Measurements from ENCODE around the gene STXBP6. TPM values are rescaled to one million over a fixed set of nuclear protein-coding genes. Genes with fewer than 3 reads are reported as not detected.
"Not testable (repeated sequence)": the region's sequence is repeated elsewhere in the genome, so short reads cannot be mapped to it uniquely, and the experiment has no call there.

Gene STXBP6
- total and polyA plus RNA-seq, 2 of the 13 experiments (the other 11 are each of a cell fraction or from before 2014, with no cell fraction given) = 35.3 to 42.8 TPM

DNA sequence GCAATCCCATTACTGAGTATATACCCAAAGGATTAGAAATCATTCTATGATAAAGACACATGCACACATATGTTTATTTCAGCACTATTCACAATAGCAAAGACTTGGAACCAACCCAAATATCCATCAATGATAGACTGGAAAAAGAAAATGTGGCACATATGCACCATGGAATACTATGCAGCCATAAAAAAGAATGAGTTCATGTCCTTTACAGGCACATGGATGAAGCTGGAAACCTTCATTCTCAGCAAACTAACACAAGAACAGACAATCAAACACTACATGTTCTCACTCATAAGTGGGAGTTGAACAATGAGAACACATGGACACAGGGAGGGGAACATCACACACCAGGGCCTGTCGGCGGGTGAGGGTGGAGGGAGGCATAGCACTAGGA lies 113.2 kb downstream of the STXBP6 start:
- H3K79me2 ChIP-seq (ENCODE audit: insufficient read depth, low read length); H3K27me3 ChIP-seq (ENCODE audit: control insufficient read depth in 1 of 2, insufficient read depth in 2 of 2, low read length in 2 of 2); FAIRE-seq; DNase-seq (ENCODE audit: low spot score); H3K9me3 ChIP-seq (ENCODE audit: low read length); CTCF ChIA-PET (ENCODE audit: low intra/inter-chr PET ratio, low total read pairs); POLR2A ChIA-PET; in situ Hi-C loops (cut with HindIII; ENCODE audit: extremely low pct_ligation_motif_present, low pct_unique_long_range_greater_than_20kb); H4K20me1 ChIP-seq (ENCODE audit: insufficient read depth, low read length); H3K27ac ChIP-seq (ENCODE audit: extremely low read length, insufficient read depth, low read length); H3K4me2 ChIP-seq (ENCODE audit: low read depth, low read length); ATAC-seq; H2AFZ ChIP-seq (ENCODE audit: low read length); H3K36me3 ChIP-seq (replicated peaks in 1 of 2; ENCODE audit: control insufficient read depth in 1 of 2, insufficient read depth in 2 of 2, low read length in 2 of 2); BruUV-seq (replicated peaks); H3K9ac ChIP-seq (ENCODE audit: insufficient read depth, low read depth, low read length); intact Hi-C loops (cut with micrococcal nuclease; ENCODE audit: unreplicated experiment); H3K4me3 ChIP-seq (replicated peaks in 1 of 3; ENCODE audit: insufficient read depth in 1 of 3, low read depth in 2 of 3, low read length in 3 of 3); H3K4me1 ChIP-seq (ENCODE audit: insufficient read depth, low read length): not testable (repeated sequence)
- 93% methylated on average over 2 of the region's 2 CpGs for WGBS (ENCODE audit: low lambda C conversion rate)
- TF ChIP-seq ZMYM3 (CRISPR knock-in tag; IDR thresholded peaks at IDR 0.05) = 0 out of 2 replicates have a peak, but pooled peaks have one; percentile 37
- TF ChIP-seq, protein P1, sequence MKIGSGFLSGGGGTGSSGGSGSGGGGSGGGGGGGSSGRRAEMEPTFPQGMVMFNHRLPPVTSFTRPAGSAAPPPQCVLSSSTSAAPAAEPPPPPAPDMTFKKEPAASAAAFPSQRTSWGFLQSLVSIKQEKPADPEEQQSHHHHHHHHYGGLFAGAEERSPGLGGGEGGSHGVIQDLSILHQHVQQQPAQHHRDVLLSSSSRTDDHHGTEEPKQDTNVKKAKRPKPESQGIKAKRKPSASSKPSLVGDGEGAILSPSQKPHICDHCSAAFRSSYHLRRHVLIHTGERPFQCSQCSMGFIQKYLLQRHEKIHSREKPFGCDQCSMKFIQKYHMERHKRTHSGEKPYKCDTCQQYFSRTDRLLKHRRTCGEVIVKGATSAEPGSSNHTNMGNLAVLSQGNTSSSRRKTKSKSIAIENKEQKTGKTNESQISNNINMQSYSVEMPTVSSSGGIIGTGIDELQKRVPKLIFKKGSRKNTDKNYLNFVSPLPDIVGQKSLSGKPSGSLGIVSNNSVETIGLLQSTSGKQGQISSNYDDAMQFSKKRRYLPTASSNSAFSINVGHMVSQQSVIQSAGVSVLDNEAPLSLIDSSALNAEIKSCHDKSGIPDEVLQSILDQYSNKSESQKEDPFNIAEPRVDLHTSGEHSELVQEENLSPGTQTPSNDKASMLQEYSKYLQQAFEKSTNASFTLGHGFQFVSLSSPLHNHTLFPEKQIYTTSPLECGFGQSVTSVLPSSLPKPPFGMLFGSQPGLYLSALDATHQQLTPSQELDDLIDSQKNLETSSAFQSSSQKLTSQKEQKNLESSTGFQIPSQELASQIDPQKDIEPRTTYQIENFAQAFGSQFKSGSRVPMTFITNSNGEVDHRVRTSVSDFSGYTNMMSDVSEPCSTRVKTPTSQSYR (CRISPR knock-in tag; IDR thresholded peaks at IDR 0.05; ENCODE audit: borderline replicate concordance) = peak; percentile 18; the same call in 1 of the 2 replicates
- TF ChIP-seq IKZF1 (IDR thresholded peaks at IDR 0.05) = 0 out of 2 replicates have a peak, but pooled peaks have one; percentile 83

DNA sequence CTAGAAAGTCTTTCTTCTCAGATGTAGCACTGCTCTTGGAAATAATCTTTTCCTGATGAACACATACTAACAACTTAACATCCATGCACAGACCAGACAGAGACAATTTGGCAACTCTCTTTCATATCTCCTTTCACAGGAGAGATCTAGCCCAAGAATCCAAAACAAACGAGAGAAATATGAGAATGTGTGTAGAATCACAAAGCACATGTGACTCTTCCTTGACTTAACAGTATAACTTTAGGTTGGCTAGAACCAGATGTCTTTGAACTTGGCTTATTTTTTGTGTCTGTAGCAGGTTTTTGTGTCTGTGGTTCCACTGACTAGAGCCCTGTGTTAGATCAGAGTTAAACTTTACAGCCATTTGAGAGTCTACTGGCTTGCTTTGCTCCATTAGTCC lies 114.2 kb downstream of the STXBP6 start:
- Histone ChIP-seq H4K20me1 (ENCODE audit: insufficient read depth, low read length) (no peaks in the 10 kb centered on the region), H3K9me3 (ENCODE audit: low read length) (no peaks in the 10 kb centered on the region), H3K27ac (ENCODE audit: extremely low read length, insufficient read depth, low read length) (no peak overlapping the region), H3K4me3 (replicated peaks in 1 of 3; ENCODE audit: insufficient read depth in 1 of 3, low read depth in 2 of 3, low read length in 3 of 3) (no peak overlapping the region), H3K36me3 (replicated peaks in 1 of 2; ENCODE audit: control insufficient read depth in 1 of 2, insufficient read depth in 2 of 2, low read length in 2 of 2) (no peaks in the 10 kb centered on the region), H3K9ac (ENCODE audit: insufficient read depth, low read depth, low read length) (no peak overlapping the region), H2AFZ (ENCODE audit: low read length) (no peak overlapping the region), H3K79me2 (ENCODE audit: insufficient read depth, low read length) (no peaks in the 10 kb centered on the region), H3K4me2 (ENCODE audit: low read depth, low read length) (no peak overlapping the region), H3K27me3 (ENCODE audit: control insufficient read depth in 1 of 2, insufficient read depth in 2 of 2, low read length in 2 of 2) (no peaks in the 10 kb centered on the region), H3K4me1 (ENCODE audit: insufficient read depth, low read length) (peaks cover 6% of the 10 kb centered on the region)
- ChIA-PET POLR2A (no interaction called here), CTCF (ENCODE audit: low intra/inter-chr PET ratio, low total read pairs) (no interaction called here)
- intact Hi-C loops (cut with micrococcal nuclease; ENCODE audit: unreplicated experiment) = no loop called here
- ATAC-seq = peak; percentile 26; the same call in 1 of the 3 replicates
- no peak for DNase-seq (ENCODE audit: low spot score)
- in situ Hi-C loops (cut with HindIII; ENCODE audit: extremely low pct_ligation_motif_present, low pct_unique_long_range_greater_than_20kb) = no loop called here
- no TSS peak for BruUV-seq (replicated peaks)
- 63% methylated on average over 1 of the region's 1 CpG for WGBS (ENCODE audit: low lambda C conversion rate)
- FAIRE-seq = no peak
- peak; percentile 20; the same call in 1 of the 2 replicates for TF ChIP-seq SIX4 (CRISPR knock-in tag; IDR thresholded peaks at IDR 0.05)
- TF ChIP-seq, protein P2, sequence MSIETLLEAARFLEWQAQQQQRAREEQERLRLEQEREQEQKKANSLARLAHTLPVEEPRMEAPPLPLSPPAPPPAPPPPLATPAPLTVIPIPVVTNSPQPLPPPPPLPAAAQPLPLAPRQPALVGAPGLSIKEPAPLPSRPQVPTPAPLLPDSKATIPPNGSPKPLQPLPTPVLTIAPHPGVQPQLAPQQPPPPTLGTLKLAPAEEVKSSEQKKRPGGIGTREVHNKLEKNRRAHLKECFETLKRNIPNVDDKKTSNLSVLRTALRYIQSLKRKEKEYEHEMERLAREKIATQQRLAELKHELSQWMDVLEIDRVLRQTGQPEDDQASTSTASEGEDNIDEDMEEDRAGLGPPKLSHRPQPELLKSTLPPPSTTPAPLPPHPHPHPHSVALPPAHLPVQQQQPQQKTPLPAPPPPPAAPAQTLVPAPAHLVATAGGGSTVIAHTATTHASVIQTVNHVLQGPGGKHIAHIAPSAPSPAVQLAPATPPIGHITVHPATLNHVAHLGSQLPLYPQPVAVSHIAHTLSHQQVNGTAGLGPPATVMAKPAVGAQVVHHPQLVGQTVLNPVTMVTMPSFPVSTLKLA (IDR thresholded peaks at IDR 0.05) = peak; percentile 75
- no peak for TF ChIP-seq ZBTB8A (CRISPR knock-in tag; IDR thresholded peaks at IDR 0.05; ENCODE audit: borderline replicate concordance, low read depth)
- 0 out of 2 replicates have a peak, but pooled peaks have one; percentile 7 for TF ChIP-seq FOXA3 (CRISPR knock-in tag; IDR thresholded peaks at IDR 0.05)
- TF ChIP-seq ZNF644 (CRISPR knock-in tag; IDR thresholded peaks at IDR 0.05; ENCODE audit: low read depth) = peak; percentile 38; the same call in 1 of the 2 replicates
- TF ChIP-seq, protein P3, sequence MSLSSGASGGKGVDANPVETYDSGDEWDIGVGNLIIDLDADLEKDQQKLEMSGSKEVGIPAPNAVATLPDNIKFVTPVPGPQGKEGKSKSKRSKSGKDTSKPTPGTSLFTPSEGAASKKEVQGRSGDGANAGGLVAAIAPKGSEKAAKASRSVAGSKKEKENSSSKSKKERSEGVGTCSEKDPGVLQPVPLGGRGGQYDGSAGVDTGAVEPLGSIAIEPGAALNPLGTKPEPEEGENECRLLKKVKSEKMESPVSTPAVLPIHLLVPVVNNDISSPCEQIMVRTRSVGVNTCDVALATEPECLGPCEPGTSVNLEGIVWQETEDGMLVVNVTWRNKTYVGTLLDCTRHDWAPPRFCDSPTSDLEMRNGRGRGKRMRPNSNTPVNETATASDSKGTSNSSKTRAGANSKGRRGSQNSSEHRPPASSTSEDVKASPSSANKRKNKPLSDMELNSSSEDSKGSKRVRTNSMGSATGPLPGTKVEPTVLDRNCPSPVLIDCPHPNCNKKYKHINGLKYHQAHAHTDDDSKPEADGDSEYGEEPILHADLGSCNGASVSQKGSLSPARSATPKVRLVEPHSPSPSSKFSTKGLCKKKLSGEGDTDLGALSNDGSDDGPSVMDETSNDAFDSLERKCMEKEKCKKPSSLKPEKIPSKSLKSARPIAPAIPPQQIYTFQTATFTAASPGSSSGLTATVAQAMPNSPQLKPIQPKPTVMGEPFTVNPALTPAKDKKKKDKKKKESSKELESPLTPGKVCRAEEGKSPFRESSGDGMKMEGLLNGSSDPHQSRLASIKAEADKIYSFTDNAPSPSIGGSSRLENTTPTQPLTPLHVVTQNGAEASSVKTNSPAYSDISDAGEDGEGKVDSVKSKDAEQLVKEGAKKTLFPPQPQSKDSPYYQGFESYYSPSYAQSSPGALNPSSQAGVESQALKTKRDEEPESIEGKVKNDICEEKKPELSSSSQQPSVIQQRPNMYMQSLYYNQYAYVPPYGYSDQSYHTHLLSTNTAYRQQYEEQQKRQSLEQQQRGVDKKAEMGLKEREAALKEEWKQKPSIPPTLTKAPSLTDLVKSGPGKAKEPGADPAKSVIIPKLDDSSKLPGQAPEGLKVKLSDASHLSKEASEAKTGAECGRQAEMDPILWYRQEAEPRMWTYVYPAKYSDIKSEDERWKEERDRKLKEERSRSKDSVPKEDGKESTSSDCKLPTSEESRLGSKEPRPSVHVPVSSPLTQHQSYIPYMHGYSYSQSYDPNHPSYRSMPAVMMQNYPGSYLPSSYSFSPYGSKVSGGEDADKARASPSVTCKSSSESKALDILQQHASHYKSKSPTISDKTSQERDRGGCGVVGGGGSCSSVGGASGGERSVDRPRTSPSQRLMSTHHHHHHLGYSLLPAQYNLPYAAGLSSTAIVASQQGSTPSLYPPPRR (CRISPR knock-in tag; IDR thresholded peaks at IDR 0.05; ENCODE audit: borderline replicate concordance) = no peak
- no peak for TF ChIP-seq ERF (CRISPR knock-in tag; IDR thresholded peaks at IDR 0.05)

Measured in HepG2 (cell line).